ENCODE measurements around the gene SIRT2. TPM values are rescaled to one million over a fixed set of nuclear protein-coding genes. Genes with fewer than 3 reads are reported as not detected.
A peak's percentile ranks its signal among the peaks of the same experiment; 100 is the strongest.

SIRT2 gene
- total RNA-seq, 4 donors from 2014 or later = 208 to 327 (median 285) TPM

- in situ Hi-C loops (cut with MboI; ENCODE audit: low sequenced_read_pairs in 4 of 4) (no loop called here), intact Hi-C loops (cut with DNase I; ENCODE audit: low total_unique reads) (no loop called here)
- TF ChIP-seq POLR2A (IDR thresholded peaks at IDR 0.05) = no peak
- TF ChIP-seq, protein P1, sequence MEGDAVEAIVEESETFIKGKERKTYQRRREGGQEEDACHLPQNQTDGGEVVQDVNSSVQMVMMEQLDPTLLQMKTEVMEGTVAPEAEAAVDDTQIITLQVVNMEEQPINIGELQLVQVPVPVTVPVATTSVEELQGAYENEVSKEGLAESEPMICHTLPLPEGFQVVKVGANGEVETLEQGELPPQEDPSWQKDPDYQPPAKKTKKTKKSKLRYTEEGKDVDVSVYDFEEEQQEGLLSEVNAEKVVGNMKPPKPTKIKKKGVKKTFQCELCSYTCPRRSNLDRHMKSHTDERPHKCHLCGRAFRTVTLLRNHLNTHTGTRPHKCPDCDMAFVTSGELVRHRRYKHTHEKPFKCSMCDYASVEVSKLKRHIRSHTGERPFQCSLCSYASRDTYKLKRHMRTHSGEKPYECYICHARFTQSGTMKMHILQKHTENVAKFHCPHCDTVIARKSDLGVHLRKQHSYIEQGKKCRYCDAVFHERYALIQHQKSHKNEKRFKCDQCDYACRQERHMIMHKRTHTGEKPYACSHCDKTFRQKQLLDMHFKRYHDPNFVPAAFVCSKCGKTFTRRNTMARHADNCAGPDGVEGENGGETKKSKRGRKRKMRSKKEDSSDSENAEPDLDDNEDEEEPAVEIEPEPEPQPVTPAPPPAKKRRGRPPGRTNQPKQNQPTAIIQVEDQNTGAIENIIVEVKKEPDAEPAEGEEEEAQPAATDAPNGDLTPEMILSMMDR (IDR thresholded peaks at IDR 0.05 in 4 of 5, conservative IDR thresholded peaks at IDR 0.05 in 1 of 5) = no peak
- Histone ChIP-seq H3K27me3 (no peaks in the 10 kb centered on the region), H3K36me3 (peaks cover 0 to 40% of the 10 kb centered on the region in 2 donors), H3K27ac (no peak overlapping the region), H3K4me3 (no peak overlapping the region), H3K9me3 (no peaks in the 10 kb centered on the region), H3K4me1 (peaks cover under 1 to 3% of the 10 kb centered on the region in 2 donors)
- DNase-seq (no peak), ATAC-seq (no peak)
Measured at GRCh38 chr19:38880076-38880881, 19.1 kb downstream of the SIRT2 start.

DNA sequence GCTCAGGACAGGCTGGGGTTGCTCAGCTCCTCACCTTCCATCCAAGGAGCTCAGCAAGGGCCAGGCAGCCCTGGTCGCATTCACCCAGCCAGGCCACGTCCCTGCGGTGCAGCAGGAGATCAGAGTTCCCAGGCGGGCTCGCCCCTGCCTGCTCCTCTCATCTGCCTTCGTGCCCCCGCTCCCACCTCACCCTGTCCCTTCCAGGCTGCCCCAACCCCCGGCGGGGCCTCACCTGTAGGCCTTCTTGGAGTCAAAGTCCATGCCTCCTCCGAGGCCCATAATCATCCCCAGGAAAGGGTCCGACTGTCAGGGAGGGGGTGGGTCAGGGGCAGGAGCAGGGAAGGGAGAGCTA, 20.0 kb downstream of the SIRT2 start:
- Histone ChIP-seq H3K4me3 (no peak overlapping the region), H3K4me1 (peaks cover 0 to 3% of the 10 kb centered on the region in 2 donors), H3K36me3 (peaks cover 0 to 40% of the 10 kb centered on the region in 2 donors), H3K9me3 (no peaks in the 10 kb centered on the region), H3K27me3 (no peaks in the 10 kb centered on the region), H3K27ac (peak overlapping the region in 1 of 4 donors; percentile 54)
- DNase-seq = no peak
- ATAC-seq = no peak
- no peak for TF ChIP-seq POLR2A (IDR thresholded peaks at IDR 0.05)
- TF ChIP-seq, protein P1 (IDR thresholded peaks at IDR 0.05 in 4 of 5, conservative IDR thresholded peaks at IDR 0.05 in 1 of 5) = no peak
- intact Hi-C loops (cut with DNase I; ENCODE audit: low total_unique reads) (no loop called here), in situ Hi-C loops (cut with MboI; ENCODE audit: low sequenced_read_pairs in 4 of 4) (no loop called here)

DNA sequence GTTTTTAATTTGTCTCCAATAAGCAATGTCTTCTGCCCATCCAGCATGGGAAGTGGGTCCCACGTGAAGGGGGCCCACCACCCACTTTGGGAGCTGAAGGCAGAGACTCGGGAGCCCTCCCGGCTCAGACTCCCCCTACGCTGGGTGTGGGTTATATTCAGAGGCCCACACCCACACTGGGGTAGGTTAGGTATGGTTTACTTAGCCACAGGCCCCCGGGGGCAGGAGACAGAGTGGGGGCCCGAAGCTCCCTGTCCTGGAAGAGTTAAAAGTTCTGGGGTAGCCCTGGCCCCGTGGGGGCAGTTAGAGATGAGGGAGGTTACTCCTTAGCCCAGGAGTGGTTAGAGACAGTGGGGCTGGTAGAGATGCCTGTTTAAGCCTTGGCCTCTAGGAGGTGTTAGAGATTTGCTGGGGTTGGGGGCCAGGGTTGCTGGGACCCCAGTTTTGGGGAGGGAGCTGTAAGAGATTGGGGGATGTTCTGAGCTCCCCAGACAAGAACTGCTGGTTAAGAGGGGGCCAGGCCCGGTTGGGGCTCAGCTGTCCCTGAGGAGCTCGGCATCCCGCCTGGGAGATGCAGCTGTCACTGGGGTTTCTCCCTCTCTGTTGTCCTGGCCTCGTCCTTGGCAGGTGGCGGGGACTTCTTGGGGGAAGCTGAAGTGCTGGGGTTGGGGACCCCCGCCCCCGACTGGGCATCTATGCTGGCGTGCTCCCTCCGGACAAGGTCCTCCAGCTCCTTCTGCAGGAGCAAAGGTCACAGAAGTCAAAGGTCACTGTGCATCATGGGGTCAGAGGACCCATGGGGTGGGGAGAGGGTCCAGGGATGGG, 20.6 kb downstream of the SIRT2 start:
- peaks cover 0 to 40% of the 10 kb centered on the region in 2 donors for H3K36me3 ChIP-seq
- DNase-seq = no peak

GRCh38 chr19:38877781-38878574, 21.4 kb downstream of the SIRT2 start, which contains the start of gene RINL:
Gene RINL, minus strand, starts transcription at chr19:38878275. Its CDS starts 1,533 bp downstream, at chr19:38876742.
- ATAC-seq = no peak

More for the DNA sequence above, 20.6 kb downstream of the SIRT2 start:
- H3K4me1 ChIP-seq = peaks cover 0 to 3% of the 10 kb centered on the region in 2 donors
- peak overlapping the region; percentile 45 to 54 (median 52) for H3K27ac ChIP-seq
- in situ Hi-C loops (cut with MboI; ENCODE audit: low sequenced_read_pairs in 4 of 4) = no loop called here
- no peak for TF ChIP-seq POLR2A (IDR thresholded peaks at IDR 0.05)
- TF ChIP-seq, protein P1 (IDR thresholded peaks at IDR 0.05 in 4 of 5, conservative IDR thresholded peaks at IDR 0.05 in 1 of 5) = no peak
- no peaks in the 10 kb centered on the region for H3K9me3 ChIP-seq
- no peak overlapping the region for H3K4me3 ChIP-seq
- no peak for ATAC-seq
- intact Hi-C loops (cut with DNase I; ENCODE audit: low total_unique reads) = no loop called here
- no peaks in the 10 kb centered on the region for H3K27me3 ChIP-seq

More at GRCh38 chr19:38877781-38878574, 21.4 kb downstream of the SIRT2 start, which contains the start of gene RINL:
- peaks cover 0 to 34% of the 10 kb centered on the region in 2 donors for H3K36me3 ChIP-seq
- no peaks in the 10 kb centered on the region for H3K27me3 ChIP-seq
- H3K27ac ChIP-seq = peak within 1 kb of the TSS; percentile 45 to 54 (median 52)
- peaks cover 3 to 6% of the 10 kb centered on the region in 2 donors for H3K4me1 ChIP-seq
- H3K9me3 ChIP-seq = no peaks in the 10 kb centered on the region
- intact Hi-C loops (cut with DNase I; ENCODE audit: low total_unique reads) = no loop called here
- TF ChIP-seq, protein P1 (IDR thresholded peaks at IDR 0.05 in 4 of 5, conservative IDR thresholded peaks at IDR 0.05 in 1 of 5) = no peak
- TF ChIP-seq POLR2A (IDR thresholded peaks at IDR 0.05) = no peak
- in situ Hi-C loops (cut with MboI; ENCODE audit: low sequenced_read_pairs in 4 of 4) = no loop called here
- H3K4me3 ChIP-seq = no peak within 1 kb of the TSS
- DNase-seq = no peak
